ENCODE measurements around the gene ANO10. TPM values are rescaled to one million over a fixed set of nuclear protein-coding genes. Genes with fewer than 3 reads are reported as not detected.

Gene ANO10
- total RNA-seq, 1 donor from 2014 or later, result 45.4 TPM

GRCh38 chr3:43584043-43584826 lies 37.6 kb downstream of the ANO10 start:
- Histone ChIP-seq H2AFZ (ENCODE audit: low read depth, low read length) (no peak overlapping the region), H3K9ac (ENCODE audit: low read length) (no peak overlapping the region), H3K4me1 (ENCODE audit: insufficient read depth, low read length) (peaks cover 8% of the 10 kb centered on the region), H4K20me1 (ENCODE audit: insufficient read depth, low read length) (no peaks in the 10 kb centered on the region), H3K79me2 (ENCODE audit: insufficient read depth, low read length) (peaks cover 7% of the 10 kb centered on the region), H3K27me3 (ENCODE audit: insufficient read depth, low read length) (no peaks in the 10 kb centered on the region), H3K4me3 (ENCODE audit: insufficient read depth, low read depth, low read length) (no peak overlapping the region), H3K9me3 (ENCODE audit: insufficient read depth, low read depth, low read length) (no peaks in the 10 kb centered on the region), H3K36me3 (ENCODE audit: insufficient read depth, low read length) (no peaks in the 10 kb centered on the region), H3K27ac (ENCODE audit: low read depth, low read length) (no peak overlapping the region), H3K4me2 (ENCODE audit: low read length) (peak overlapping the region; percentile 7)
- Mint-ChIP-seq H3K27ac (ENCODE audit: unreplicated experiment) (no peak overlapping the region), H3K27me3 (ENCODE audit: low read depth, unreplicated experiment) (no peaks in the 10 kb centered on the region), H3K36me3 (ENCODE audit: low read depth, unreplicated experiment) (peaks cover 4% of the 10 kb centered on the region), H3K4me3 (ENCODE audit: unreplicated experiment) (no peak overlapping the region), H3K9me3 (ENCODE audit: unreplicated experiment) (no peaks in the 10 kb centered on the region), H3K4me1 (ENCODE audit: low read depth, unreplicated experiment) (peaks cover 16% of the 10 kb centered on the region)
- TF ChIP-seq CTCF (IDR thresholded peaks at IDR 0.05; ENCODE audit: insufficient read depth, low read depth, low read length) (no peak), EZH2 (IDR thresholded peaks at IDR 0.05; ENCODE audit: insufficient read depth, low read length) (no peak)
- DNase-seq (ENCODE audit: low read depth) (peak; percentile 24), FAIRE-seq (no peak)

GRCh38 chr3:43583481-43583880 lies 38.3 kb downstream of the ANO10 start:
- H3K4me1 ChIP-seq (ENCODE audit: insufficient read depth, low read length), result peaks cover 8% of the 10 kb centered on the region
- no peaks in the 10 kb centered on the region for H3K27me3 ChIP-seq (ENCODE audit: insufficient read depth, low read length)
- no peak overlapping the region for H3K4me2 ChIP-seq (ENCODE audit: low read length)
- H3K36me3 ChIP-seq (ENCODE audit: insufficient read depth, low read length), result no peaks in the 10 kb centered on the region
- no peak overlapping the region for H3K27ac ChIP-seq (ENCODE audit: low read depth, low read length)
- DNase-seq (ENCODE audit: low read depth) (no peak), FAIRE-seq (no peak)
- peaks cover 7% of the 10 kb centered on the region for H3K79me2 ChIP-seq (ENCODE audit: insufficient read depth, low read length)
- peaks cover 4% of the 10 kb centered on the region for H3K36me3 Mint-ChIP-seq (ENCODE audit: low read depth, unreplicated experiment)
- no peaks in the 10 kb centered on the region for H3K9me3 ChIP-seq (ENCODE audit: insufficient read depth, low read depth, low read length)
- H3K4me3 Mint-ChIP-seq (ENCODE audit: unreplicated experiment), result no peak overlapping the region
- H3K27ac Mint-ChIP-seq (ENCODE audit: unreplicated experiment), result no peak overlapping the region
- no peaks in the 10 kb centered on the region for H3K27me3 Mint-ChIP-seq (ENCODE audit: low read depth, unreplicated experiment)
- TF ChIP-seq EZH2 (IDR thresholded peaks at IDR 0.05; ENCODE audit: insufficient read depth, low read length) (no peak), CTCF (IDR thresholded peaks at IDR 0.05; ENCODE audit: insufficient read depth, low read depth, low read length) (no peak)
- H3K9me3 Mint-ChIP-seq (ENCODE audit: unreplicated experiment), result no peaks in the 10 kb centered on the region
- H3K4me3 ChIP-seq (ENCODE audit: insufficient read depth, low read depth, low read length), result no peak overlapping the region
- peaks cover 16% of the 10 kb centered on the region for H3K4me1 Mint-ChIP-seq (ENCODE audit: low read depth, unreplicated experiment)
- H4K20me1 ChIP-seq (ENCODE audit: insufficient read depth, low read length), result no peaks in the 10 kb centered on the region
- H3K9ac ChIP-seq (ENCODE audit: low read length), result no peak overlapping the region
- H2AFZ ChIP-seq (ENCODE audit: low read depth, low read length), result no peak overlapping the region

GRCh38 chr3:43582866-43583265 lies 38.9 kb downstream of the ANO10 start:
- Mint-ChIP-seq H3K27ac (ENCODE audit: unreplicated experiment) (no peak overlapping the region), H3K36me3 (ENCODE audit: low read depth, unreplicated experiment) (peaks cover 7% of the 10 kb centered on the region), H3K9me3 (ENCODE audit: unreplicated experiment) (no peaks in the 10 kb centered on the region), H3K27me3 (ENCODE audit: low read depth, unreplicated experiment) (no peaks in the 10 kb centered on the region), H3K4me3 (ENCODE audit: unreplicated experiment) (no peak overlapping the region), H3K4me1 (ENCODE audit: low read depth, unreplicated experiment) (peaks cover 16% of the 10 kb centered on the region)
- Histone ChIP-seq H4K20me1 (ENCODE audit: insufficient read depth, low read length) (no peaks in the 10 kb centered on the region), H3K4me3 (ENCODE audit: insufficient read depth, low read depth, low read length) (no peak overlapping the region), H3K9ac (ENCODE audit: low read length) (no peak overlapping the region), H3K36me3 (ENCODE audit: insufficient read depth, low read length) (no peaks in the 10 kb centered on the region), H2AFZ (ENCODE audit: low read depth, low read length) (no peak overlapping the region), H3K9me3 (ENCODE audit: insufficient read depth, low read depth, low read length) (no peaks in the 10 kb centered on the region), H3K27me3 (ENCODE audit: insufficient read depth, low read length) (no peaks in the 10 kb centered on the region), H3K4me1 (ENCODE audit: insufficient read depth, low read length) (peaks cover 8% of the 10 kb centered on the region), H3K27ac (ENCODE audit: low read depth, low read length) (no peak overlapping the region), H3K79me2 (ENCODE audit: insufficient read depth, low read length) (peaks cover 7% of the 10 kb centered on the region), H3K4me2 (ENCODE audit: low read length) (no peak overlapping the region)
- TF ChIP-seq EZH2 (IDR thresholded peaks at IDR 0.05; ENCODE audit: insufficient read depth, low read length), result no peak
- no peak for TF ChIP-seq CTCF (IDR thresholded peaks at IDR 0.05; ENCODE audit: insufficient read depth, low read depth, low read length)
- DNase-seq (ENCODE audit: low read depth), result peak; percentile 27
- no peak for FAIRE-seq
